ENCODE data around the gene UBE2G1.

DNA sequence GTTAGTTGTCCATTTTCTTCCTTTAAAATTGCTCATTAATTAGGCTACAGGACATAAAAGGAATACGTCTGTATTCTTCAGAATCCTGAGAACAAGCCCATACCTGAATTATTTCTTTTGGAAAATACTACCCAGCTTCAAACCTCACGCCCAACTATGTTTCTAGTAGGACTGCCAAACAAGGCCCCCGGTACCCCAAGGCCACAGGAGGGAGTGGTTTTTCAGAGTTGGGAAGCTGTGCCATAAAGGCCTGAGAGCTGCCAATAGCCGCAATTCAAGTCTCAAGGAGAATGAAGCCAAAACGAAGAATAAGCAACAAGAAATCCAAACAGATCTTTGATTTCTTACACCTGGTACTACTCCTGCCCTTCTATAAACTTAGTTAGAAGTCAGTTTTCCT, 48.3 kb downstream of the UBE2G1 start:
- TF ChIP-seq, protein P1, sequence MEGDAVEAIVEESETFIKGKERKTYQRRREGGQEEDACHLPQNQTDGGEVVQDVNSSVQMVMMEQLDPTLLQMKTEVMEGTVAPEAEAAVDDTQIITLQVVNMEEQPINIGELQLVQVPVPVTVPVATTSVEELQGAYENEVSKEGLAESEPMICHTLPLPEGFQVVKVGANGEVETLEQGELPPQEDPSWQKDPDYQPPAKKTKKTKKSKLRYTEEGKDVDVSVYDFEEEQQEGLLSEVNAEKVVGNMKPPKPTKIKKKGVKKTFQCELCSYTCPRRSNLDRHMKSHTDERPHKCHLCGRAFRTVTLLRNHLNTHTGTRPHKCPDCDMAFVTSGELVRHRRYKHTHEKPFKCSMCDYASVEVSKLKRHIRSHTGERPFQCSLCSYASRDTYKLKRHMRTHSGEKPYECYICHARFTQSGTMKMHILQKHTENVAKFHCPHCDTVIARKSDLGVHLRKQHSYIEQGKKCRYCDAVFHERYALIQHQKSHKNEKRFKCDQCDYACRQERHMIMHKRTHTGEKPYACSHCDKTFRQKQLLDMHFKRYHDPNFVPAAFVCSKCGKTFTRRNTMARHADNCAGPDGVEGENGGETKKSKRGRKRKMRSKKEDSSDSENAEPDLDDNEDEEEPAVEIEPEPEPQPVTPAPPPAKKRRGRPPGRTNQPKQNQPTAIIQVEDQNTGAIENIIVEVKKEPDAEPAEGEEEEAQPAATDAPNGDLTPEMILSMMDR (IDR thresholded peaks at IDR 0.05; ENCODE audit: borderline replicate concordance, extremely low read depth, low read length, poor library complexity, severe bottlenecking), result no peak
- no peak for TF ChIP-seq EZH2 (IDR thresholded peaks at IDR 0.05; ENCODE audit: borderline replicate concordance, low read depth, low read length, severe bottlenecking)

Measured in DND-41 (cell line).